Measurements from ENCODE around the gene HPX.

HPX gene

DNA sequence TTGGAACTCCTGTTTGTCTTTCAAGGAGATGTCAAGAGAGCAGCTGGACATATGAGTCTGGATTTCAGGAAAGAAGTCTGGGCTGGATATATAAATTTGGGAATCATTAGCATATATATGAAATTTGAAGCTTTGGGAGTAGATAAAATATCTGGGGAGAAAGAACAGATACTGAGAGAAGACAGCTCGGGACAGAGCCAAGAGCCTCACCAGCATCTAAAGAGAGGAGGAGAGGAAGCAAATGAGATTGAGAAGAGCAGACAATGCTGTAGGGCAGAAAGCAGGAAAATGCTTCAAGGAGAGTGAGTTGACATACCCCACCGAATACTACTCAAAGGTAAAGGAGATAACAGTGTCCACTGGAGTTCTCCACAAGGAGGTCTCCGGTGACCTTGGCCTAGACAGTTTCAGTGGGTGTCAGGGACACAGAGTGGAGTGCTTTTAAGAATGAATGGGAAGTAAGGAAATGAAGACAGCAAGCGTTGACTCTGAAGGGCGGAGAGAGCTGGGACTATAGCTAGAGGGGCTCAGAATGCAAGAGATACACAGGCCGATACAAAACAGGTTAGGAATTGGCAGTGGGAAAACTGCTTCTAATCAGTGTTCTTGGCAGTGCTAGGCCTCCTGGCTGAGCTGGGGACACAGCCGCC, 22.8 kb downstream of the HPX start:
- no peak for TF ChIP-seq CTCF (IDR thresholded peaks at IDR 0.05; ENCODE audit: insufficient read depth, missing control alignments)
- FAIRE-seq (no peak), DNase-seq (ENCODE audit: insufficient read length, low spot score) (no peak)

- TF ChIP-seq CTCF (IDR thresholded peaks at IDR 0.05; ENCODE audit: insufficient read depth, missing control alignments): no peak
Observed at GRCh38 chr11:6415797-6416196, 25.0 kb downstream of the HPX start.

GRCh38 chr11:6414874-6415328, 25.9 kb downstream of the HPX start:
- no peak for DNase-seq (ENCODE audit: insufficient read length, low spot score)
- no peak for FAIRE-seq
- TF ChIP-seq CTCF (IDR thresholded peaks at IDR 0.05; ENCODE audit: insufficient read depth, missing control alignments): no peak

More at GRCh38 chr11:6415797-6416196, 25.0 kb downstream of the HPX start:
- DNase-seq (ENCODE audit: insufficient read length, low spot score) (no peak), FAIRE-seq (no peak)

DNA sequence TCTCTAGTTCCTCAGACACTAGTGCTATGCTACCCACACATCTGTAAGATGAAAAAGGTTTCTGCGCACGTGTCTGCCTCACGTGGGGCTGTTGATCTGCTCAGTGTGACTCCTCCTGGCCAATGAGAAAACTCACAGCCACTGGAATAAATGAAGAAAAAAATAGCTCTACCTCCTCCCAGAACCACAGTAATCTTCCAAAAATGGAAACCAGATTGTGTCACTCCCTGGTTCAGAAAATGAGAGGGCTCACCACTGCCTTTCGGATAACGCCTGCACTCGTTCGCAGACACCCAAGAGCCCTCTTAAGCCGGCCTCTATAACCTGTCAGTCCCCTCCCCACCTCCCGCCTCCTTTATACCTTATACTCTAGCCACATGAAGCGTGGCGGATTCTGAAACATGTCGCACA, 27.0 kb downstream of the HPX start:
- DNase-seq (ENCODE audit: insufficient read length, low spot score): no peak
- no peak for FAIRE-seq
- no peak for TF ChIP-seq CTCF (IDR thresholded peaks at IDR 0.05; ENCODE audit: insufficient read depth, missing control alignments)

DNA sequence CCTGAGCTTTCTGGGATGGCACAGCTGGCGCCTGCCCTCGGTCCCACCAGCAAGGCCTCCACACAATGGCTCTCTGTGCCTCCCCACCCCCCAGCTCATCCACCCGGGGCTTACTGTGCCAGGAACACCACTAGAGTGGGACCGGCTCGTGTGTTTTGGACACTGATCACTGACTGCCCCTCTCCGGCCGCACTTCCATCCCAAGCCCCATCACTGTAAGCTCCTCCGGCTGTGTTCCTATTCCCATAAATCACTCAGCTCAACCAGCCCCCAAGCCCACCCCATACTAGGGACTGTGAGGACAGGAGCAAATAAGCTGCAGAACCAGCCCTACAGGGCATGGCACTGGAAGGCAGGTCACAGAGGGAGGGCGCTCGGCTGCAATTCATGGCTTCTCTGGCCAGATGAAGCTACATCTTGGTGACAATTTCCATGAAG, 29.2 kb downstream of the HPX start:
- TF ChIP-seq CTCF (IDR thresholded peaks at IDR 0.05; ENCODE audit: insufficient read depth, missing control alignments): no peak
- FAIRE-seq (no peak), DNase-seq (ENCODE audit: insufficient read length, low spot score) (no peak)

- no peak for DNase-seq (ENCODE audit: insufficient read length, low spot score)
- no peak for TF ChIP-seq CTCF (IDR thresholded peaks at IDR 0.05; ENCODE audit: insufficient read depth, missing control alignments)
- no peak for FAIRE-seq
Observed at GRCh38 chr11:6410695-6411430, 29.9 kb downstream of the HPX start.

GRCh38 chr11:6406370-6406769, 34.4 kb downstream of the HPX start:
- FAIRE-seq: no peak
- DNase-seq (ENCODE audit: insufficient read length, low spot score): no peak
- no peak for TF ChIP-seq CTCF (IDR thresholded peaks at IDR 0.05; ENCODE audit: insufficient read depth, missing control alignments)

All from D721Med (cell line).